HG03460 (cell line): Measurements from ENCODE around the gene MRGPRE.
"Not testable (repeated sequence)": the region's sequence is repeated elsewhere in the genome, so short reads cannot be mapped to it uniquely, and the experiment has no call there.

Source experiments
- ATAC-seq: cut with Tn5 transposase; IDR thresholded peaks from one replicate; pipeline ENCODE4 v1.9.1; 2021; ENCODE audit not compliant: unreplicated experiment

Gene MRGPRE

GRCh38 chr11:3231851-3232744 is at the start of gene MRGPRE:
Gene MRGPRE (minus strand): TSS chr11:3232417. CDS start chr11:3228799, 3,618 bp downstream.
- ATAC-seq = no peak

GRCh38 chr11:3281146-3281545 is 48.9 kb upstream of the MRGPRE start:
- not testable (repeated sequence) for ATAC-seq

- ATAC-seq = not testable (repeated sequence)
Measured at GRCh38 chr11:3280662-3281061, 48.4 kb upstream of the MRGPRE start.

GRCh38 chr11:3278922-3279321 is 46.7 kb upstream of the MRGPRE start:
- ATAC-seq = not testable (repeated sequence)

- ATAC-seq = not testable (repeated sequence)
Measured at GRCh38 chr11:3273629-3274028, 41.4 kb upstream of the MRGPRE start.

- ATAC-seq = not testable (repeated sequence)
Measured at GRCh38 chr11:3262548-3262947, 30.3 kb upstream of the MRGPRE start.

- ATAC-seq = not testable (repeated sequence)
Measured at GRCh38 chr11:3261831-3262230, 29.6 kb upstream of the MRGPRE start.

GRCh38 chr11:3257509-3257908 is 25.3 kb upstream of the MRGPRE start:
- not testable (repeated sequence) for ATAC-seq

- ATAC-seq = not testable (repeated sequence)
Measured at GRCh38 chr11:3255241-3255640, 23.0 kb upstream of the MRGPRE start.

GRCh38 chr11:3254773-3255172 is 22.6 kb upstream of the MRGPRE start:
- not testable (repeated sequence) for ATAC-seq

GRCh38 chr11:3245071-3245470 is 12.9 kb upstream of the MRGPRE start:
- ATAC-seq = no peak

GRCh38 chr11:3243880-3244279 is 11.7 kb upstream of the MRGPRE start:
- ATAC-seq = no peak

GRCh38 chr11:3237119-3237518 is 4.9 kb upstream of the MRGPRE start:
- no peak for ATAC-seq

GRCh38 chr11:3234846-3235245 is 2.6 kb upstream of the MRGPRE start:
- ATAC-seq = no peak

- no peak for ATAC-seq
Measured at GRCh38 chr11:3232956-3233355, 739 bp upstream of the MRGPRE start.

- ATAC-seq = no peak
Measured at GRCh38 chr11:3231550-3231850, 717 bp downstream of the MRGPRE start.

- ATAC-seq = no peak
Measured at GRCh38 chr11:3230636-3231549, 1.3 kb downstream of the MRGPRE start.

- ATAC-seq = no peak
Measured at GRCh38 chr11:3229673-3230630, 2.3 kb downstream of the MRGPRE start.

- no peak for ATAC-seq
Measured at GRCh38 chr11:3228445-3228829, 3.8 kb downstream of the MRGPRE start.

- ATAC-seq = no peak
Measured at GRCh38 chr11:3227568-3228444, 4.4 kb downstream of the MRGPRE start.
